Measurements from ENCODE around the gene IL1R2.

- TF ChIP-seq EZH2 (IDR thresholded peaks at IDR 0.05; ENCODE audit: low read depth, low read length, severe bottlenecking) (no peak), POLR2A (IDR thresholded peaks at IDR 0.05; ENCODE audit: control extremely low read depth in 1 of 2, low read depth in 2 of 2, low read length in 2 of 2) (no peak), CTCF (IDR thresholded peaks at IDR 0.05; ENCODE audit: control extremely low read depth in 1 of 3, insufficient read depth in 1 of 3, low read depth in 1 of 3, low read length in 3 of 3) (no peak), CREB1 (IDR thresholded peaks at IDR 0.05) (no peak), ZNF274 (IDR thresholded peaks at IDR 0.05; ENCODE audit: borderline replicate concordance, extremely low read depth, low read length) (no peak), EP300 (IDR thresholded peaks at IDR 0.05; ENCODE audit: borderline replicate concordance in 1 of 2, low read depth in 2 of 2, low read length in 2 of 2) (no peak), RXRA (IDR thresholded peaks at IDR 0.05; ENCODE audit: insufficient read depth, low read depth, low read length) (no peak), SP2 (IDR thresholded peaks at IDR 0.05; ENCODE audit: low read length) (no peak), USF2 (IDR thresholded peaks at IDR 0.05; ENCODE audit: low read length) (no peak), CBX5 (IDR thresholded peaks at IDR 0.05; ENCODE audit: low read depth, low read length) (no peak), POU5F1 (IDR thresholded peaks at IDR 0.05; ENCODE audit: low read depth, low read length) (no peak), HDAC6 (IDR thresholded peaks at IDR 0.05; ENCODE audit: low read depth, low read length) (no peak)
Measured at GRCh38 chr2:102050854-102051391, 59.2 kb downstream of the IL1R2 start.
